Measurements from ENCODE around the gene CFAP54.
"Not testable (repeated sequence)": the region's sequence is repeated elsewhere in the genome, so short reads cannot be mapped to it uniquely, and the experiment has no call there.

The CFAP54 gene

GRCh38 chr12:96473394-96474093 is 15.8 kb upstream of the CFAP54 start:
- no peak for DNase-seq

- no peak for DNase-seq
Observed at GRCh38 chr12:96474206-96474605, 15.2 kb upstream of the CFAP54 start.

GRCh38 chr12:96478011-96478410 is 11.4 kb upstream of the CFAP54 start:
- no peak for DNase-seq

- DNase-seq: no peak
Observed at GRCh38 chr12:96482086-96482485, 7.3 kb upstream of the CFAP54 start.

GRCh38 chr12:96483116-96483515 is 6.3 kb upstream of the CFAP54 start:
- DNase-seq: no peak

- no peak for DNase-seq
Observed at GRCh38 chr12:96486751-96487613, 2.4 kb upstream of the CFAP54 start.

GRCh38 chr12:96487634-96488033 is 1.7 kb upstream of the CFAP54 start:
- no peak for DNase-seq

GRCh38 chr12:96493106-96493505 is 3.7 kb downstream of the CFAP54 start:
- DNase-seq: no peak

GRCh38 chr12:96494154-96494553 is 4.8 kb downstream of the CFAP54 start:
- DNase-seq: not testable (repeated sequence)

- DNase-seq: no peak
Observed at GRCh38 chr12:96495155-96495554, 5.8 kb downstream of the CFAP54 start.

- no peak for DNase-seq
Observed at GRCh38 chr12:96495841-96496545, 6.6 kb downstream of the CFAP54 start.

GRCh38 chr12:96496944-96497343 is 7.6 kb downstream of the CFAP54 start:
- DNase-seq: no peak

GRCh38 chr12:96497855-96498254 is 8.5 kb downstream of the CFAP54 start:
- DNase-seq: no peak

GRCh38 chr12:96500693-96501092 is 11.3 kb downstream of the CFAP54 start:
- DNase-seq: no peak

GRCh38 chr12:96501133-96501761 is 11.9 kb downstream of the CFAP54 start:
- DNase-seq: no peak

- no peak for DNase-seq
Observed at GRCh38 chr12:96501908-96502307, 12.5 kb downstream of the CFAP54 start.

GRCh38 chr12:96502477-96502876 is 13.1 kb downstream of the CFAP54 start:
- no peak for DNase-seq

GRCh38 chr12:96502949-96503532 is 13.7 kb downstream of the CFAP54 start:
- DNase-seq: no peak

GRCh38 chr12:96503976-96504375 is 14.6 kb downstream of the CFAP54 start:
- no peak for DNase-seq

- no peak for DNase-seq
Observed at GRCh38 chr12:96506776-96507175, 17.4 kb downstream of the CFAP54 start.

- DNase-seq: no peak
Observed at GRCh38 chr12:96510306-96510764, 21.0 kb downstream of the CFAP54 start.

- no peak for DNase-seq
Observed at GRCh38 chr12:96513166-96513565, 23.8 kb downstream of the CFAP54 start.

- DNase-seq: no peak
Observed at GRCh38 chr12:96513681-96514080, 24.3 kb downstream of the CFAP54 start.

Measured in activated naive CD4-positive, alpha-beta T cell (primary cell).